LHCN-M2 (cell line): ENCODE measurements around the gene TMEM131. TPM values are rescaled to one million over a fixed set of nuclear protein-coding genes. Genes with fewer than 3 reads are reported as not detected.
A peak's percentile ranks its signal among the peaks of the same experiment; 100 is the strongest.
"Not testable (repeated sequence)": the region's sequence is repeated elsewhere in the genome, so short reads cannot be mapped to it uniquely, and the experiment has no call there.

Experiments
- DNase-seq: peaks from one replicate; pipeline ENCODE4 v3.0.0-alpha.2; 2012; ENCODE audit warnings: low read depth
- total RNA-seq: library from RNA; depleted of rRNA; stranded (reverse); fragments of >200 nt; gene quantifications from 2 replicates; pipeline ENCODE4 v1.2.3, GENCODE V29; 2014

The TMEM131 gene
- total RNA-seq, 1 experiment from 2014 or later, result 45.9 TPM

GRCh38 chr2:97913846-97914245, 81.9 kb downstream of the TMEM131 start:
- no peak for DNase-seq

DNA sequence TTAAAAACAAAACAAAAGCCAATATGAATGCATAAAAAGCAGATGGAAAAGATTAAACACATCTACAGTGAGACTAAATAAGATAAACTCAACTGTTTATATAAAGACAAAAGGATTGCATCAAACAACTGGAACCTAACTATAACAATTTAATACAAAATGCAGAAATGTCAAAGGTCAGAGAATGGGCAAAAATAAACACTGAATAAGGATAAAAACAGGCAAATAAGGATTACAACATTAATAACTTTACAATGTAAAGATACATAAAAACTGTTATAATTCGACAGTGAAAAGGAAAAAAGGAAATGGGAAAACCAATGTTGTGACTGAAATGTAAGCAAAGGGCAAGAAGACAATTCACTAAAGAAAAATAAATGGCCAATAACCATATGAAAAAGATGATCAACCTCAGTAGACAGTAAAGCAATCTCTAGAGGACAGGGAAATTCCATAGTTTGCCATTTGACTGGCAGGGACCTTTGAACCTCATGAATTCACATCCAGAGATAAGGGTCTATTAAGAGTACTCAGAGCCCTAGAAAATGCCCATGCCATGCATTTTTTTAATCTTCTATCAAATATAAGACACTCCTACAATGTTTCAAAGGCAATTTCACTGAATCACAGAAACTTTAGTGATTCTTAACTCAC, 83.7 kb downstream of the TMEM131 start:
- no peak for DNase-seq

DNA sequence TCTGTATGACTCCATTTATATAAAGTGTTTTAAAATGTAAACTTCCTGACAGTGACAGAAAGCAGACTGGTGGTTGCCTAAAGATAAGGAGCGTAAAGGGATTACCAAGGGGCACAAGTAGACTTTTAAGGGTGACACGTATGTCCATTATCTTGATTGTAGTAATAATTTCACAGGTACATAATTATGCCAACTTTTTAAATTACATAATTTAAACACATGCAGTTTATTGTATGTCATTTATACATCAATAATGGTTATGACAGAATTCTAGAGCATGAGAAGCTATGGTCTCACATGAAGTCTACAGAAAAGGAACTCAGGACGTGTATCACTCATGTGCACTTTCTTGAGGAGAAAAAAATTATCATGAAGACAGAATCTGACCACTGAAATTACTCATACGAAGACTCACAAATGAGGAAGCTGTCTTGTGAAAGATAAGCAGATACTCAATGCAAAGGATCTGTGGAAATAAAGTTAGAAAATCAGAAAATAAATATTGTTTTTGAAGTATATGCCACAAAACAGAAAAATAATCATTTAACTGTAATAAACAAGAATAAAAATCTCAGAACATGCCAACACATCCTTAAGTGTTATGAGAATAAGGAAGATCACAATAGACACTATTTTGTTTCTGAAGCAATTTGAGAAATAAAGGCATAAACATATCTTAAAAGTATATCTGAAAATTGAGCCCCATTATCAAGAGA, 84.4 kb downstream of the TMEM131 start:
- peak; percentile 75 for DNase-seq

GRCh38 chr2:97910403-97911205, 85.1 kb downstream of the TMEM131 start:
- peak; percentile 81 for DNase-seq

- DNase-seq, result no peak
These were observed 87.5 kb downstream of the TMEM131 start for GRCh38 chr2:97908208-97908676.

DNA sequence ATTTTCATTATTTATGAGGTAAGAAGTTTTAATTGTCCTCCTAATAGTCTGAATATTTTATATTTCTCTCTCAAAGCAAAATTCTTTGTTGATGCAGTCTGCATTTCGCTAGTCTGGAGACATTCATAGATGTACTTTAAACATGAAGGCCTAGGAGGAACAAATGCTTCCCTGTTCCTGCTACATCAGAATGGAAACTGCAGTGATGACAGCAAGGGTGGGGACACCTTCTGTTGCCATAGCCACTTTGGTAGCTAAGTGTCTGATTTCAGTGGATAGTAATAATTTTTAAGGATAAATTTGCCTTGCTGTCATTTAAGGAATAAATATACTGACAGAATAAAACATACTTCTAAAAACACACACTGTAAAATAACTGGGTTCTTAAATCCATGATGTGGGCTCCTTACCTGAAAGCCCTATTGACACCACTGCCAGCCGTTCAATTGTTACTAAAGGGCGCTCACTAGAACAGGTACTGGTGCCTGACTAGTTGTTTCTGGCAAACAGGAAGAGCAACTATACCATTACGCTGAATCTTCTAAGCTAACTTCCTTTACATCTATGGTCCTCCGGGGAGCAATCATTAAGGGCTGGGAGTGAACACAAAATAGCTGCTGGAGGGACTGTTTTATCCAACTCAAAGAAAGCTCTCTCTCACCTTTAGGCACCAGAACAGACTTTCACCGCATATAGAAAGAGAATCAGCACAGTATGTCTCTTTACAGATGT, 88.2 kb downstream of the TMEM131 start:
- no peak for DNase-seq

DNA sequence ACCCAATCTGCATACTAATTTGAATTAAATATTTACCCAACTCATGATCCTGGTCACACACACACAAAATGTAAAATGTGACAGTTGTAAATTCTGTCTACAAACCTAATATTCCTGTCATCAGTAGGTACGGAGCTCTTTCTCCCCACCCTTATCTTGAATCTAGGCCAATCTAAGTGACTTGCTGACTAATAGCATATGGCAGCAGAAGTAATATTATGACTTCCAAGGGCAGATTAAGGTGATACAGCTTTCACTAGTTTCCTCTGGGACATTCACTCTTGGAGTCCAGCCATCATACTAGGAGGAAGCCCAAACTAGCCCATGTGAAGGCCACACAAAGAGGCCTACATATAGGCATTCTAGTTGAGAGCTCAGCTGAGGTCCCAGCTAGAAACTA, 89.4 kb downstream of the TMEM131 start:
- no peak for DNase-seq

DNA sequence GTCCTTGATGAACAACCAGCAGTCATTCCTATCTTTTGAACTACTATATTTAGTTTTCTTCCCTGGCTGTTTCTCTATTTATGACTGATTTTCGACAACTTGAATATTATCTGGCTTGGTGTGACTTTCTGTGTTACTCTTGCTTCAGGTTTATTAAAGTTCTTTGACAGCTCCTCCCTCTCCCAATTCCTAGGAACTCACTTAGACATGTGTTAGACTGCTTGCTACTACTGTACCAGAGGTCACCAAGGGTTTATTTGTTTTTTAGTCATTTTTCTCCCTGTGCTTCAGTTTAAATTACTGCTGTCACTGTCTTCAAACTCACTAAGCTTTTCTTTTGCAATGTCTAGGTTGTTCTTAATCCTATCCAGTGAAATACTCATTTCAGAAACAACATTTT, 90.5 kb downstream of the TMEM131 start:
- no peak for DNase-seq

DNA sequence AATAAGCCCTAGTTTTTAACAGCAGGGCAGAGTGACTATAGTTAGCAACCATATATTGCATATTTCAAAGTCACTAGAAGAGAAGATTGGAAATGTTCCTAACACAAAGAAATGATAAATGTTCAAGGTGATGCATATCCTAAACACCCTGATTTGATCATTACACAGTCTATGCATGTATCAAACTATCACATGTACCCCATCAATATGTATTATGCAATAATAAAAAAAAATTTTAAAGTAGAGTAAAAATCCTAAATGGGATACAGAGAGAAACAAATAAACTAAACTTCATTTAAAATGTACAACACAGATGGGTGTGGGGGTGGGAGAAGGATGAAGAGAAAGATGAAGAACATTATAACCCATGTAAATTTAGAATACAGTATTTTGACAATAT, 93.9 kb downstream of the TMEM131 start:
- no peak for DNase-seq

- peak; percentile 78 for DNase-seq
These were observed 94.9 kb downstream of the TMEM131 start for GRCh38 chr2:97900806-97901205.

GRCh38 chr2:97893042-97893441, 102.7 kb downstream of the TMEM131 start:
- DNase-seq, result not testable (repeated sequence)

GRCh38 chr2:97891611-97892010, 104.1 kb downstream of the TMEM131 start:
- DNase-seq, result no peak

GRCh38 chr2:97889156-97889555, 106.6 kb downstream of the TMEM131 start:
- no peak for DNase-seq

GRCh38 chr2:97885841-97886240, 109.9 kb downstream of the TMEM131 start:
- no peak for DNase-seq

- DNase-seq, result no peak
These were observed 115.4 kb downstream of the TMEM131 start for GRCh38 chr2:97880334-97880733.

DNA sequence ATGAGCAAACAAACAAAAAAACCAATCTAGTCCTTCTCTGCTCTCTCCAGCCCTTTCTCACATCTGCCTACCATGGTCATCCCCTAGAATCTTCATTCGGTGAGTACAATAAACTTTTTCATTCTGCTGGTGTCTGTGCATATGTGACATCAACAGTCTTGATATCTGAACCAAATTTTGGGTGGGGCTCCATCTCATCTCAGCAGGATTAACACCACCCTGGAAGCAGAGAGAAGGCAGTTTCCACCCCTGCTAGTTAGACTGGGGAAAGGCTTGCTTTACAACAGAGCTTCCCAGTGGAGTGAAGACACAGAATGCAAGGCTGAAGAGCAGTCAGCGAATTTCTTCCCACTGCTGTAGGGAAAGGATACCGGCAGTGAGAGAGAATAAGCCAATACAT, 116.9 kb downstream of the TMEM131 start:
- DNase-seq, result no peak

DNA sequence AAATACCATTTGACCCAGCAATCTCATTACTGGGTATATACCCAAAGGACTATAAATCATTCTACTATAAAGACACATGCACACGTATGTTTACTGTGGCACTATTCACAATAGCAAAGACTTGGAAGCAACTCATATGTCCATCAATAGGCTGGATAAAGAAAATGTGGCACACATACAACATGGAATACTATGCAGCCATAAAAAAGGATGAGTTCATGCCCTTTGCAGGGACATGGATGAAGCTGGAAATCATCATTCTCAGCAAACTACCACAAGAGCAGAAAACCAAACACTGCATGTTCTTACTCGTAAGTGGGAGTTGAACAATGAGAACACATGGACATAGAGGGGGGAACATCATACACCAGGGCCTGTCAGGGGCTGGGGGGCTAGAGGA, 117.4 kb downstream of the TMEM131 start:
- not testable (repeated sequence) for DNase-seq

GRCh38 chr2:97871096-97871780, 124.5 kb downstream of the TMEM131 start:
- DNase-seq, result peak; percentile 84

DNA sequence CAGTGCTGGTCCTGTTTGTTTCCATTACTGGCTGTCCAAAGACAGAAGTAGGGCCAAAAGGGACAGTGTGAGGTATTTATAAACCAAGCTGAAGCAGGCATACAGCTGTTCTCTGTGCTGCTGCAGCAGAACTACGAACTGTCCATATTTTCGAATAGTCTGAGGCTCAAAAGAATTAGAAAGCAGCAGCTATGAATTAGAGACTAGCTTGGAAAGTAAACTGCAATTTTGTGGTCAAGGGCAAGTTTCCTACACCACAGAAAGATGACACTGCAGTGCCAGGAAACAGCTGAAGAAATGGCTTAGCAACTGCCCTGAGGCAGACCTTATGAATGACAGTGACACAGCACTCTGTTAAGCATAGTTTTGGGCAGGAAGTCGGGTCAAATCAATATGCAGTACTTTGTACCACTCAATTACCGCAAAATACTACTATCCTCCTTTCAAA, 125.3 kb downstream of the TMEM131 start:
- DNase-seq, result peak; percentile 99

GRCh38 chr2:97869722-97870346, 125.9 kb downstream of the TMEM131 start:
- DNase-seq, result no peak
